ENCODE data around the gene FER.

GRCh38 chr5:108798513-108799265 lies 51.0 kb downstream of the FER start:
- TF ChIP-seq CTCF (IDR thresholded peaks at IDR 0.05; ENCODE audit: low read length) = no peak
- no peak for TF ChIP-seq EZH2 (IDR thresholded peaks at IDR 0.05; ENCODE audit: borderline replicate concordance, low read length)
